A549 (cell line): ENCODE measurements around the gene KMT5C. TPM values are rescaled to one million over a fixed set of nuclear protein-coding genes. Genes with fewer than 3 reads are reported as not detected.
A peak's percentile ranks its signal among the peaks of the same experiment; 100 is the strongest.

Experiments
- ATOH8 ChIP-seq: fragments of 250-450 bp; sonication (Bioruptor Pico); IDR thresholded peaks from 2 replicates; pipeline ENCODE4 v1.5.0; 2020; ENCODE audit warnings: low read depth, mild to moderate bottlenecking, moderate library complexity
- BHLHE40 ChIP-seq: IDR thresholded peaks from 2 replicates; pipeline ENCODE4 v1.6.1; 2012; ENCODE audit warnings: low read depth, low read length, inconsistent platforms
- CEBPB ChIP-seq, 2 experiments: fragments of >200 bp in 1 of 2; sonication (Bioruptor Twin) in 1 of 2; formaldehyde crosslinking in 1 of 2; IDR thresholded peaks; 2 replicates each; pipeline ENCODE4 v1.6.1; 2012 to 2016
- E2F6 ChIP-seq: IDR thresholded peaks from 2 replicates; pipeline ENCODE4 v1.6.1; 2012; ENCODE audit warnings: low read depth, borderline replicate concordance
- EHMT2 ChIP-seq: fragments of 200-600 bp; sonication (generic); IDR thresholded peaks from 2 replicates; pipeline ENCODE4 v1.6.1; 2016; ENCODE audit warnings: antibody characterized with exemption, low read depth, mild to moderate bottlenecking, moderate library complexity
- ELK1 ChIP-seq: fragments of 150-350 bp; IDR thresholded peaks from 2 replicates; pipeline ENCODE4 v1.6.1; 2014; ENCODE audit warnings: low read depth, mild to moderate bottlenecking, low read length
- EP300 ChIP-seq, 2 experiments: fragments of >200 bp; sonication (Bioruptor Twin); formaldehyde crosslinking; IDR thresholded peaks; 2 replicates in 1 of 2; 3 replicates in 1 of 2; pipeline ENCODE4 v1.6.1; 2016 to 2017
- ESRRA ChIP-seq: fragments of 150-350 bp; IDR thresholded peaks from 2 replicates; pipeline ENCODE4 v1.6.1; 2014; ENCODE audit warnings: mild to moderate bottlenecking, low read length, borderline replicate concordance
- FOSB ChIP-seq: fragments of 250-450 bp; sonication (Bioruptor Pico); IDR thresholded peaks from 2 replicates; pipeline ENCODE4 v1.5.0; 2020; ENCODE audit warnings: mild to moderate bottlenecking, moderate library complexity
- FOSL2 ChIP-seq, 2 experiments: fragments of 450-650 bp in 1 of 2; fragments of >200 bp in 1 of 2; sonication (Bioruptor Twin) in 1 of 2; formaldehyde crosslinking; IDR thresholded peaks; 2 replicates each; pipeline versions ENCODE4 v1.5.0 to v1.6.1; 2016 to 2020; ENCODE audit warnings: mild to moderate bottlenecking in 1 of 2, moderate library complexity in 1 of 2
- GATA3 ChIP-seq: IDR thresholded peaks from 2 replicates; pipeline ENCODE4 v1.6.1; 2012; ENCODE audit warnings: borderline replicate concordance
- HDAC2 ChIP-seq: fragments of 200-600 bp; sonication (generic); IDR thresholded peaks from 2 replicates; pipeline ENCODE4 v1.6.1; 2016
- HES2 ChIP-seq: fragments of >200 bp; sonication (Bioruptor Twin); formaldehyde crosslinking; IDR thresholded peaks from 2 replicates; pipeline ENCODE4 v1.6.1; 2016
- HMGXB4 ChIP-seq: fragments of 250-450 bp; sonication (Bioruptor Pico); IDR thresholded peaks from 2 replicates; pipeline ENCODE4 v1.5.0; 2021; ENCODE audit warnings: mild to moderate bottlenecking, moderate library complexity, borderline replicate concordance
- HOXB13 ChIP-seq: fragments of 250-450 bp; sonication (Bioruptor Pico); IDR thresholded peaks from 2 replicates; pipeline ENCODE4 v1.5.0; 2020; ENCODE audit warnings: low read depth, mild to moderate bottlenecking, moderate library complexity
- HOXB5 ChIP-seq: fragments of 250-450 bp; sonication (Bioruptor Pico); IDR thresholded peaks from 2 replicates; pipeline ENCODE4 v1.5.0; 2020; ENCODE audit warnings: mild to moderate bottlenecking, moderate library complexity
- JUNB ChIP-seq: fragments of >200 bp; sonication (Bioruptor Twin); formaldehyde crosslinking; IDR thresholded peaks from 2 replicates; pipeline ENCODE4 v1.6.1; 2016
- KDM1A ChIP-seq: fragments of 200-600 bp; sonication (generic); IDR thresholded peaks from 2 replicates; pipeline ENCODE4 v1.6.1; 2016; ENCODE audit warnings: low read depth, mild to moderate bottlenecking
- MAZ ChIP-seq: fragments of 150-350 bp; IDR thresholded peaks from 2 replicates; pipeline ENCODE4 v1.6.1; 2014; ENCODE audit warnings: antibody characterized with exemption, low read depth, low read length, borderline replicate concordance
- NR3C1 ChIP-seq: fragments of >200 bp; sonication (Bioruptor Twin); formaldehyde crosslinking; IDR thresholded peaks from 3 replicates; pipeline ENCODE4 v1.6.1; 2017
- POLR2A ChIP-seq: IDR thresholded peaks from 2 replicates; pipeline ENCODE4 v1.6.1; 2012; ENCODE audit warnings: mild to moderate bottlenecking, low read length
- RARB ChIP-seq: fragments of 250-450 bp; sonication (Bioruptor Pico); IDR thresholded peaks from 2 replicates; pipeline ENCODE4 v1.8.0; 2021; ENCODE audit warnings: mild to moderate bottlenecking, moderate library complexity
- RCOR1 ChIP-seq: fragments of 150-350 bp; IDR thresholded peaks from 2 replicates; pipeline ENCODE4 v1.6.1; 2014; ENCODE audit warnings: antibody characterized with exemption, low read length, low read depth
- RFX5 ChIP-seq: fragments of 450-650 bp; IDR thresholded peaks from 2 replicates; pipeline ENCODE4 v1.7.1; 2014; ENCODE audit warnings: antibody characterized with exemption, mild to moderate bottlenecking, moderate library complexity
- RNF2 ChIP-seq: fragments of 200-600 bp; sonication (generic); IDR thresholded peaks from 2 replicates; pipeline ENCODE4 v1.6.1; 2016; ENCODE audit warnings: low read depth, mild to moderate bottlenecking, antibody characterized with exemption, moderate library complexity, borderline replicate concordance
- SREBF2 ChIP-seq: fragments of 450-650 bp; IDR thresholded peaks from 2 replicates; pipeline ENCODE4 v1.6.1; 2014; ENCODE audit warnings: mild to moderate bottlenecking, moderate library complexity
- USF2 ChIP-seq: fragments of 450-650 bp; IDR thresholded peaks from 2 replicates; pipeline ENCODE4 v1.6.1; 2014; ENCODE audit warnings: antibody characterized with exemption
- ZFP36 ChIP-seq: fragments of 450-650 bp; IDR thresholded peaks from 2 replicates; pipeline ENCODE4 v1.6.1; 2014; ENCODE audit warnings: borderline replicate concordance; ENCODE audit not compliant: partially characterized antibody
- ZSCAN20 ChIP-seq: fragments of 250-450 bp; sonication (Bioruptor Pico); IDR thresholded peaks from 2 replicates; pipeline ENCODE4 v1.8.0; 2022; ENCODE audit warnings: mild to moderate bottlenecking, moderate library complexity
- polyA plus RNA-seq, 4 experiments: library from polyadenylated mRNA; depleted of rRNA in 3 of 4; stranded (reverse); fragments of >200 nt; fragmentation: RNase III in 1 of 4; extraction: RNeasy Plus Mini Kit Qiagen cat#74134 plus additional on column Dnase treatment in 1 of 4; gene quantifications; 2 replicates in 3 of 4; 3 replicates in 1 of 4; pipeline ENCODE4 v1.2.3, GENCODE V29; 2011 to 2017

KMT5C gene
- polyA plus RNA-seq, 2 of the 4 experiments (the other 2 are of a cell fraction), result 9.5 to 15.2 TPM

- TF ChIP-seq RCOR1 (no peak), ELK1 (no peak), ESRRA (no peak), NR3C1 (no peak), HDAC2 (no peak), JUNB (no peak), ZFP36 (peak; percentile 88), HES2 (no peak), RARB (peak; percentile 52; the same call in 1 of the 2 replicates), USF2 (no peak), MAZ (no peak), HMGXB4 (CRISPR knock-in tag) (no peak), BHLHE40 (no peak), HOXB5 (CRISPR knock-in tag) (no peak), SREBF2 (no peak), EP300 (IDR thresholded peaks at IDR 0.05) (no peak), CEBPB (IDR thresholded peaks at IDR 0.05) (no peak), ZSCAN20 (CRISPR knock-in tag) (no peak), ATOH8 (CRISPR knock-in tag) (no peak), GATA3 (no peak), KDM1A (peak; percentile 91), POLR2A (no peak), E2F6 (no peak), FOSL2 (IDR thresholded peaks at IDR 0.05) (no peak), FOSL2 (CRISPR knock-in tag; IDR thresholded peaks at IDR 0.05) (no peak), RFX5 (no peak), FOSB (CRISPR knock-in tag) (no peak), HOXB13 (peak; percentile 49; the same call in 1 of the 2 replicates), RNF2 (no peak), EHMT2 (no peak)
Observed at GRCh38 chr19:55391191-55391670, 51.6 kb downstream of the KMT5C start (continued).
